NCI-H2227 (cell line): ENCODE results near the gene NEUROD2.

Source experiments
- DNase-seq: peaks from one replicate; lab custom pipeline; 2025; ENCODE audit not compliant: unreplicated experiment; lab: John Stamatoyannopoulos, UW

NEUROD2 gene

GRCh38 chr17:39618956-39619785 lies 11.5 kb upstream of the NEUROD2 start:
- no peak for DNase-seq

GRCh38 chr17:39618246-39618913 lies 10.7 kb upstream of the NEUROD2 start:
- DNase-seq, result peak; percentile 44

- DNase-seq, result peak; percentile 78
Observed at GRCh38 chr17:39617446-39618245, 9.9 kb upstream of the NEUROD2 start.

- DNase-seq, result no peak
Observed at GRCh38 chr17:39617100-39617445, 9.4 kb upstream of the NEUROD2 start.

GRCh38 chr17:39615434-39615833 lies 7.7 kb upstream of the NEUROD2 start:
- DNase-seq, result no peak

- DNase-seq, result no peak
Observed at GRCh38 chr17:39614545-39615157, 6.9 kb upstream of the NEUROD2 start.

- DNase-seq, result no peak
Observed at GRCh38 chr17:39612935-39613464, 5.3 kb upstream of the NEUROD2 start.

GRCh38 chr17:39612291-39612894 lies 4.7 kb upstream of the NEUROD2 start:
- DNase-seq, result no peak

- DNase-seq, result no peak
Observed at GRCh38 chr17:39611401-39612112, 3.8 kb upstream of the NEUROD2 start.

GRCh38 chr17:39609416-39610025 lies 1.8 kb upstream of the NEUROD2 start:
- no peak for DNase-seq

GRCh38 chr17:39608142-39608981 lies 642 bp upstream of the NEUROD2 start:
- no peak for DNase-seq

- DNase-seq, result no peak
Observed at GRCh38 chr17:39607057-39607850, 466 bp downstream of the NEUROD2 start.

- no peak for DNase-seq
Observed at GRCh38 chr17:39606434-39607056, 1.2 kb downstream of the NEUROD2 start.

- DNase-seq, result peak; percentile 40
Observed at GRCh38 chr17:39605492-39606433, 2.0 kb downstream of the NEUROD2 start.

GRCh38 chr17:39604911-39605491 lies 2.7 kb downstream of the NEUROD2 start:
- DNase-seq, result no peak
